Measurements from ENCODE around the gene TAS1R3.

Gene TAS1R3

GRCh38 chr1:1287288-1288110, 43.6 kb upstream of the TAS1R3 start:
- 92 to 95% methylated on average over 34 to 35 of the region's 46 CpGs for WGBS, 2 experiments (ENCODE audit: insufficient coverage in 2 of 2)
- H3K4me3 ChIP-seq (ENCODE audit: extremely low read depth, insufficient read depth, low read length, poor library complexity, severe bottlenecking), result no peak overlapping the region
- no peaks in the 10 kb centered on the region for H3K9me3 ChIP-seq (ENCODE audit: control insufficient read depth, low read length)
- H3K27ac ChIP-seq (ENCODE audit: low read depth, low read length, severe bottlenecking), result no peak overlapping the region
- no peaks in the 10 kb centered on the region for H3K4me1 ChIP-seq (ENCODE audit: control insufficient read depth, insufficient read depth, low read length, poor library complexity, severe bottlenecking)
- no peaks in the 10 kb centered on the region for H3K36me3 ChIP-seq (ENCODE audit: control insufficient read depth, insufficient read depth, low read length)

- Histone ChIP-seq H3K36me3 (ENCODE audit: control insufficient read depth, insufficient read depth, low read length) (peaks cover under 1% of the 10 kb centered on the region), H3K4me1 (ENCODE audit: control insufficient read depth, insufficient read depth, low read length, poor library complexity, severe bottlenecking) (no peaks in the 10 kb centered on the region), H3K9me3 (ENCODE audit: control insufficient read depth, low read length) (no peaks in the 10 kb centered on the region), H3K27ac (ENCODE audit: low read depth, low read length, severe bottlenecking) (no peak overlapping the region), H3K4me3 (ENCODE audit: extremely low read depth, insufficient read depth, low read length, poor library complexity, severe bottlenecking) (no peak overlapping the region)
- 60 to 66% methylated on average over 14 of the region's 15 CpGs for WGBS, 2 experiments (ENCODE audit: insufficient coverage in 2 of 2)
Measured at GRCh38 chr1:1290238-1290731, 40.8 kb upstream of the TAS1R3 start.

GRCh38 chr1:1291023-1291528, 40.0 kb upstream of the TAS1R3 start:
- H3K9me3 ChIP-seq (ENCODE audit: control insufficient read depth, low read length), result no peaks in the 10 kb centered on the region
- no peak overlapping the region for H3K27ac ChIP-seq (ENCODE audit: low read depth, low read length, severe bottlenecking)
- H3K36me3 ChIP-seq (ENCODE audit: control insufficient read depth, insufficient read depth, low read length), result peaks cover 4% of the 10 kb centered on the region
- WGBS, 2 experiments (ENCODE audit: insufficient coverage in 2 of 2), result 88 to 90% methylated on average over 19 to 26 of the region's 28 CpGs
- no peak overlapping the region for H3K4me3 ChIP-seq (ENCODE audit: extremely low read depth, insufficient read depth, low read length, poor library complexity, severe bottlenecking)
- no peaks in the 10 kb centered on the region for H3K4me1 ChIP-seq (ENCODE audit: control insufficient read depth, insufficient read depth, low read length, poor library complexity, severe bottlenecking)

GRCh38 chr1:1291548-1292441, 39.3 kb upstream of the TAS1R3 start:
- Histone ChIP-seq H3K36me3 (ENCODE audit: control insufficient read depth, insufficient read depth, low read length) (peaks cover 6% of the 10 kb centered on the region), H3K4me1 (ENCODE audit: control insufficient read depth, insufficient read depth, low read length, poor library complexity, severe bottlenecking) (no peaks in the 10 kb centered on the region), H3K9me3 (ENCODE audit: control insufficient read depth, low read length) (no peaks in the 10 kb centered on the region), H3K4me3 (ENCODE audit: extremely low read depth, insufficient read depth, low read length, poor library complexity, severe bottlenecking) (no peak overlapping the region), H3K27ac (ENCODE audit: low read depth, low read length, severe bottlenecking) (no peak overlapping the region)
- 63 to 65% methylated on average over 40 to 41 of the region's 45 CpGs for WGBS, 2 experiments (ENCODE audit: insufficient coverage in 2 of 2)

GRCh38 chr1:1292442-1292779, 38.7 kb upstream of the TAS1R3 start:
- no peaks in the 10 kb centered on the region for H3K4me1 ChIP-seq (ENCODE audit: control insufficient read depth, insufficient read depth, low read length, poor library complexity, severe bottlenecking)
- no peak overlapping the region for H3K27ac ChIP-seq (ENCODE audit: low read depth, low read length, severe bottlenecking)
- H3K9me3 ChIP-seq (ENCODE audit: control insufficient read depth, low read length), result no peaks in the 10 kb centered on the region
- 92 to 95% methylated on average over 9 of the region's 9 CpGs for WGBS, 2 experiments (ENCODE audit: insufficient coverage in 2 of 2)
- no peak overlapping the region for H3K4me3 ChIP-seq (ENCODE audit: extremely low read depth, insufficient read depth, low read length, poor library complexity, severe bottlenecking)
- H3K36me3 ChIP-seq (ENCODE audit: control insufficient read depth, insufficient read depth, low read length), result peaks cover 6% of the 10 kb centered on the region

- Histone ChIP-seq H3K4me3 (ENCODE audit: extremely low read depth, insufficient read depth, low read length, poor library complexity, severe bottlenecking) (no peak overlapping the region), H3K9me3 (ENCODE audit: control insufficient read depth, low read length) (no peaks in the 10 kb centered on the region), H3K36me3 (ENCODE audit: control insufficient read depth, insufficient read depth, low read length) (peaks cover 10% of the 10 kb centered on the region), H3K4me1 (ENCODE audit: control insufficient read depth, insufficient read depth, low read length, poor library complexity, severe bottlenecking) (no peaks in the 10 kb centered on the region), H3K27ac (ENCODE audit: low read depth, low read length, severe bottlenecking) (no peak overlapping the region)
- 95 to 96% methylated on average over 17 to 18 of the region's 18 CpGs for WGBS, 2 experiments (ENCODE audit: insufficient coverage in 2 of 2)
Measured at GRCh38 chr1:1292851-1293250, 38.2 kb upstream of the TAS1R3 start.

- WGBS, 2 experiments (ENCODE audit: insufficient coverage in 2 of 2), result 95 to 97% methylated on average over 70 to 81 of the region's 94 CpGs
- peaks cover 13% of the 10 kb centered on the region for H3K36me3 ChIP-seq (ENCODE audit: control insufficient read depth, insufficient read depth, low read length)
- no peak overlapping the region for H3K27ac ChIP-seq (ENCODE audit: low read depth, low read length, severe bottlenecking)
- H3K4me3 ChIP-seq (ENCODE audit: extremely low read depth, insufficient read depth, low read length, poor library complexity, severe bottlenecking), result no peak overlapping the region
- H3K4me1 ChIP-seq (ENCODE audit: control insufficient read depth, insufficient read depth, low read length, poor library complexity, severe bottlenecking), result no peaks in the 10 kb centered on the region
- no peaks in the 10 kb centered on the region for H3K9me3 ChIP-seq (ENCODE audit: control insufficient read depth, low read length)
Measured at GRCh38 chr1:1293263-1294249, 37.5 kb upstream of the TAS1R3 start.

- 95 to 99% methylated on average over 53 to 54 of the region's 58 CpGs for WGBS, 2 experiments (ENCODE audit: insufficient coverage in 2 of 2)
- Histone ChIP-seq H3K9me3 (ENCODE audit: control insufficient read depth, low read length) (no peaks in the 10 kb centered on the region), H3K36me3 (ENCODE audit: control insufficient read depth, insufficient read depth, low read length) (peaks cover 13% of the 10 kb centered on the region), H3K4me3 (ENCODE audit: extremely low read depth, insufficient read depth, low read length, poor library complexity, severe bottlenecking) (no peak overlapping the region), H3K4me1 (ENCODE audit: control insufficient read depth, insufficient read depth, low read length, poor library complexity, severe bottlenecking) (no peaks in the 10 kb centered on the region), H3K27ac (ENCODE audit: low read depth, low read length, severe bottlenecking) (no peak overlapping the region)
Measured at GRCh38 chr1:1294250-1294890, 36.7 kb upstream of the TAS1R3 start.

GRCh38 chr1:1295154-1295923, 35.7 kb upstream of the TAS1R3 start:
- WGBS, 2 experiments (ENCODE audit: insufficient coverage in 2 of 2), result 92 to 93% methylated on average over 32 to 35 of the region's 35 CpGs

More at GRCh38 chr1:1295154-1295923, 35.7 kb upstream of the TAS1R3 start:
- Histone ChIP-seq H3K9me3 (ENCODE audit: control insufficient read depth, low read length) (no peaks in the 10 kb centered on the region), H3K4me3 (ENCODE audit: extremely low read depth, insufficient read depth, low read length, poor library complexity, severe bottlenecking) (no peak overlapping the region), H3K4me1 (ENCODE audit: control insufficient read depth, insufficient read depth, low read length, poor library complexity, severe bottlenecking) (no peaks in the 10 kb centered on the region), H3K27ac (ENCODE audit: low read depth, low read length, severe bottlenecking) (no peak overlapping the region), H3K36me3 (ENCODE audit: control insufficient read depth, insufficient read depth, low read length) (peaks cover 16% of the 10 kb centered on the region)
